ENCODE data around the gene ACOT8. TPM values are rescaled to one million over a fixed set of nuclear protein-coding genes. Genes with fewer than 3 reads are reported as not detected.
A peak's percentile ranks its signal among the peaks of the same experiment; 100 is the strongest.

Gene ACOT8
- total and polyA plus RNA-seq, 11 donors = 22.5 to 57.8 (median 32.4) TPM

DNA sequence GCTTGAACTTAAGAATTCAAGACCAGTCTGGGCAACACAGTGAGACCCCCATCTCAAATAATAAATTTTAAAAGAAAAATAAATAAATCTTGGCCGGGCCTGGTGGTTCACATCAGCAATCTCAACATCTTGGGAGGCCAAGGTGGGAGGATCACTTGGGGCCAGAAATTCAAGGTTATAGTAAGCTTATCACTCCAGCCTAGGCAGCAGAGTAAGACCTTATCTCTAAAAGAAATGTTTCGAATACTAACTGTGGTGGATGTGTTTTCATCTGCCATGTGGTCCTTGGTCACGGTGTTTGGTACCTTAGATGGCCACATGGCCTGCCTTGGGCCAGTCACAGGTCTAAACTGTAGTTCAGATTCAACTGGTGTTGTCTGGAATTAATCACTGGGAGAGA, 39.0 kb downstream of the ACOT8 start:
- Histone ChIP-seq H3K27me3 (peaks cover 1 to 16% (median 9%) of the 10 kb centered on the region in 9 donors), H3K27ac (peak overlapping the region in 2 of 12 donors; percentile 1 to 54), H3K36me3 (no peaks in the 10 kb centered on the region), H3K9me3 (no peaks in the 10 kb centered on the region), H3K4me1 (peaks cover 0 to 21% (median 8%) of the 10 kb centered on the region in 12 donors), H3K4me3 (no peak overlapping the region)
- TF ChIP-seq POLR2A (IDR thresholded peaks at IDR 0.05) = no peak
- no peak for TF ChIP-seq CTCF (IDR thresholded peaks at IDR 0.05)
- DNase-seq (no peak), ATAC-seq (no peak)
- intact Hi-C loops (cut with DNase I) = no loop called here
- 71 to 77% (median 74%) methylated on average over 3 of the region's 3 CpGs for WGBS, 4 donors

GRCh38 chr20:45817376-45818194, 39.6 kb downstream of the ACOT8 start:
- Histone ChIP-seq H3K27ac (peak overlapping the region in 3 of 12 donors; percentile 1 to 54 (median 48)), H3K4me3 (no peak overlapping the region), H3K9me3 (no peaks in the 10 kb centered on the region), H3K27me3 (peaks cover 0 to 10% (median 5%) of the 10 kb centered on the region in 9 donors), H3K4me1 (peaks cover 0 to 19% (median 6%) of the 10 kb centered on the region in 12 donors), H3K36me3 (no peaks in the 10 kb centered on the region)
- DNase-seq (no peak), ATAC-seq (peak in 2 of 4 donors; percentile 31 to 41)
- intact Hi-C loops (cut with DNase I) = no loop called here
- WGBS, 4 donors = 57 to 77% (median 66%) methylated on average over 8 to 9 of the region's 9 CpGs
- no peak for TF ChIP-seq CTCF (IDR thresholded peaks at IDR 0.05)
- no peak for TF ChIP-seq POLR2A (IDR thresholded peaks at IDR 0.05)

DNA sequence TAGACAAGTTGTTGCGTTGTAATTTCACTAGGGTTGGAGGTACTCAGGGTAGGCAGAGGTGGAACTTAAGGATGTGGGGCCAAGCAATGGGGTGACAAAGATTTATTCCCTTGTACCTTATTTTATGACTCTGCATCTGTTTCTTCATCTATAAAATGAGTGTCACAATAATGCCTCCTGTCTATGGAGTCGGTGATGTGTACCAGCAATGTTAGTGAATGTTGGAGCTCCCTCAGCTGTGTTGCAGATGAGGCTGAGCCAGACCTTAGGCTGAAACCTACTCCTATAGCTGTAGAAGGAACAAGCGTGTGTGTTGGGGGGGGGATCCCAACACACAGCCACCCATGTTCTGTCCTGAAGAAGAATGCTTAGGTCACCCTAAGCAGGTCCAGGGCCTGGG, 40.2 kb downstream of the ACOT8 start:
- intact Hi-C loops (cut with DNase I) = no loop called here
- 90 to 96% (median 93%) methylated on average over 3 of the region's 3 CpGs for WGBS, 4 donors
- Histone ChIP-seq H3K36me3 (no peaks in the 10 kb centered on the region), H3K4me3 (no peak overlapping the region), H3K27me3 (peaks cover 0 to 6% (median 0%) of the 10 kb centered on the region in 9 donors), H3K9me3 (no peaks in the 10 kb centered on the region), H3K4me1 (peaks cover 0 to 17% (median 6%) of the 10 kb centered on the region in 12 donors), H3K27ac (peak overlapping the region in 2 of 12 donors; percentile 48 to 54)
- ATAC-seq (no peak), DNase-seq (no peak)
- no peak for TF ChIP-seq CTCF (IDR thresholded peaks at IDR 0.05)

- no peaks in the 10 kb centered on the region for H3K9me3 ChIP-seq
- H3K4me3 ChIP-seq = no peak overlapping the region
- peaks cover 1 to 24% (median 23%) of the 10 kb centered on the region in 9 donors for H3K36me3 ChIP-seq
- ATAC-seq (no peak), DNase-seq (no peak)
- no peaks in the 10 kb centered on the region for H3K27me3 ChIP-seq
- H3K27ac ChIP-seq = no peak overlapping the region
- intact Hi-C loops (cut with DNase I) = loop anchor here in 1 of 10 donors (5.0 kb wide), 1 partner anchor 153 kb away; no protein-coding TSS in a partner anchor
- whole genome bisulfite sequencing, 4 donors = 87 to 93% (median 92%) methylated on average over 3 of the region's 3 CpGs
- peaks cover 0 to 22% (median 6%) of the 10 kb centered on the region in 12 donors for H3K4me1 ChIP-seq
- no peak for TF ChIP-seq POLR2A (IDR thresholded peaks at IDR 0.05)
- no peak for TF ChIP-seq CTCF (IDR thresholded peaks at IDR 0.05)
Measured at GRCh38 chr20:45814314-45814713, 42.9 kb downstream of the ACOT8 start.

Data from heart left ventricle (tissue), 16 donors.